Fibroblast of skin of scalp (primary cell): ENCODE measurements around the gene CLTC. TPM values are rescaled to one million over a fixed set of nuclear protein-coding genes. Genes with fewer than 3 reads are reported as not detected.
"Not testable (repeated sequence)": the region's sequence is repeated elsewhere in the genome, so short reads cannot be mapped to it uniquely, and the experiment has no call there.

Experiments
- DNase-seq: peaks from one replicate; pipeline ENCODE4 v3.0.0-alpha.2; 2013
- polyA plus RNA-seq, 2 experiments: library from polyadenylated mRNA; unstranded; fragments of 120-200 nt; gene quantifications; one replicate each; pipeline ENCODE4 v1.2.1, GENCODE V29; 2013; ENCODE audit not compliant: insufficient read length in 2 of 2

The CLTC gene
- 236 TPM for polyA plus RNA-seq (2013, experiment 1 of 2; ENCODE audit: insufficient read length)
- polyA plus RNA-seq (2013, experiment 2 of 2; ENCODE audit: insufficient read length), result 262 TPM

DNA sequence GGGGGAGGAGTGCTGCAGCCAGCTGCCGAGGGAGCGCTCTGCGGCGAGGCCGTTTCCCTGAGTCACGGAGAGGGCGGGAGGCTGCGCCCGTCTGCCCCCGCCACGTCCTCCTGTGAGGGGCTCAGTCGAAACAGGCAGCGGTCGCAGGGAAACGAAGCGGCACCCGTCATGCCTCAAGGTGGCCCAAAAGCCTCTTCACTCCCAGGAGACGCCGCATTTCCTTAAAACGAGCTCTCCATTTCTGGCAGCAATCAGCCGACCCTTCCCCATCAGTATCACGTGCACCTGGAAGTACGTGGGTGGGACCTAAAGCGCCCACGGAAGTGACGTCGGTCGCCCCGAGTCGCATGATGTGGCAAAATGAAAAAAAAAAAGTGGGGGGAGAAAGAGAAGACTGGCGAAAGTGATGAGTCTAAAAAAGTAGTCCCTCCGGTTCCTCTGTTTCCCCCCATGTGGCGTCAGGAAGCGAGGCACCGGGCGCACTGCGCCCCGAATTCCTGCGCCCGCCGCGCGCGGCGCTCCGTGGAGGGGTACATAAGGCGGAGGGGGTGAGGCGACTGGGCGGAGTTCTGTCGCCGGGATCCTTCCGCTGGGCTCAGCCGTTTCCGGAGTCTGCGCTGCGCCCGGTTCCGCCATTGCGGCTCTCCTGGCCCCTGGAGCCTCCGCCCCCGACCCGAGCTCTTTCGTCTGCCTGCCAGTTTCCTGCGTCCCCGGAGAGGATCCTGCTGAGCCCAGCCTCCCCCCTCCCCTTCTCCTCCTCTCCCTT is at the start of gene CLTC:
TSS of gene CLTC (plus strand) at position 598 of the 766 bp plus-strand sequence. CDS start 237 bp downstream, outside the sequence.
- peak; percentile 98 for DNase-seq

DNA sequence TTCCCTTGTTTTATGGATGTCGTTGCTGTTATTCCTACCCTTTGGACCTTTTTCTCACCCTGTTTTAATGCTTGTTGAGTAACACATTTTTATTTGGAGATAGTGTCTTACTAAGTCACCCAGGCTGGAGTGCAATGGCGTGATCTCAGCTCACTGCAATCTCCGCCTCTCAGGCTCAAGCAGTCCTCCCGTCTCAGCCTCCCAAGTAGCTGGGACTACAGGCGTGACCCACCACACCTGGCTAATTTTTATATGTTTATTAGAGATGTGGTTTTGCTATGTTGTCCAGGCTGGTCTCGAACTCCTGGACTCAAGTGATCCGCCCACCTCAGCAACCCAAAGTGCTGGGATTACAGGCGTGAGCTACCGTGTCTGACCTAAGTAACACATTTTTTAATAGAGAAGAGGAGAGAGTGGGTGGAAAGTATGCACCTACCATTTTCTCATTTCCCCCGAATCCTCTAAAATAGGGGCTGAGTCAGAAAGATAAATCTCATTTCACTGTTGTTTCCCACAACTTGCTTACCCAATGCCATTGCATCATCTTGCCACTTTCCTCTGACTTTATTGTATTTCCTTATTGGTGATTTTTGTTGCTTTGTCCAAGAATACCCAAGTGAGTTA is 47.3 kb upstream of the CLTC start:
- no peak for DNase-seq

- not testable (repeated sequence) for DNase-seq
Observed at GRCh38 chr17:59584168-59584567, 35.5 kb upstream of the CLTC start.

DNA sequence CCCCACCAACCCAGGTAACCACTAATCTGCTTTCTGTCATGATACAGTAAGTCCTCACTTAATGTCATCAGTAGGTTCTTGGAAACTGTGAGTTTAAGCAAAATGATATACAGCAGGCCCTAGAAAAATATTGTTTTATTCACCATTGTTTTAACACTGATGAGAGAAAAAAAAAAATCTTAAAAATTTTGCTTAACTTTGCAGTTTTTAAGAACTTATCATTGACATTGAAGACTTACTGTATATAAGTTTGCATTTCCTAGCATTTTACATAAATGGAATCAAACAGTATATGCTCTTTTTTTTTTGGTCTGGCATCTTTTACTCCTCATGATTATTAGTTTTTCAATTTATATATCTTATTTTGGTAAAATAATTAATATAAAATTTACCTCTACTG is 19.5 kb upstream of the CLTC start:
- DNase-seq, result no peak

GRCh38 chr17:59601130-59601529 is 18.6 kb upstream of the CLTC start:
- no peak for DNase-seq

- no peak for DNase-seq
Observed at GRCh38 chr17:59607061-59607460, 12.6 kb upstream of the CLTC start.

DNA sequence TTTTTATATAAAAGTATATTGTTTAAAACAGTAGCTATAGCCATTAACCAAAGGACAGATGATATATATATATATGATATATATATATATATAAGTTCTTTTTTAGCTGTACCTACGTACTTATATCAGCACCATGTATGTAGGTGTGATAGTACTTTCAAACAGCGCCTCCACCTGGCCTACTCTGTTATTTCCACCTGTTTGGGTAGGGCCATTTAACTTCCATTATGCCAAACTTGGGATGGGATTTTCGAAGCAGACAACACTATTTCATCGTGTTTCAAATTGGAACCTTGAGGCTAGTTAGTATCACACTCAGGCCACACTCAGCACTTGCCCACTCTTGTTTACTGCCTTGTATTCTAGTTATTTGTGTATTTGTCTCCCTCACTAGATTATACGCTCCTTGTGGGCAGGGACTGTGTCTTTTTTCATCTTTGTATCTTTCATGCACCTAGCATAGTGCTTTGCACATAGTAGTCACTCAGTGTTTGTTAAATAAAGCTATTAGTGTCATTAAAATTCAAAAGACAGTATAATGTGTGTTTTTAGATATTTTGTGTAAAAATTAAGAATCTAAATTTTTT is 11.8 kb upstream of the CLTC start:
- no peak for DNase-seq

DNA sequence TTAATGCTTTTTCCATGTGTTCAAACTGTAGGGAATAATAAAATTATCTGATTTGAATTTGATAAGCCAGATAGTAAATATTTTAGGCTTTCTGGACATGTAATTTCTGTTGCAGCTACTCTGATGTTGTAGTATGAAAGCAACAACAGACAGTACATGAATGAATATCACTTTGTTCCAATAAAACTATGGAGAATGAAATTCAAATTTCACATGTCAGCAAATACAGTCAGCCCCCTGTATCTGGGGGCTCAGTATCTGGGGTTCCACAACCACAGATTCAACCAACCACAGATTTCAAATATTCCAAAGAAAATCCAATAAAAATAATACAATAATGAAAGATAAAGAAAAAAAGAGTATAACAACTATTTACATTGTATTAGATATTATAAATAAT is 8.2 kb upstream of the CLTC start:
- DNase-seq, result no peak

- DNase-seq, result no peak
Observed at GRCh38 chr17:59616253-59616920, 3.3 kb upstream of the CLTC start.

GRCh38 chr17:59617156-59617732 is 2.5 kb upstream of the CLTC start:
- DNase-seq, result no peak

DNA sequence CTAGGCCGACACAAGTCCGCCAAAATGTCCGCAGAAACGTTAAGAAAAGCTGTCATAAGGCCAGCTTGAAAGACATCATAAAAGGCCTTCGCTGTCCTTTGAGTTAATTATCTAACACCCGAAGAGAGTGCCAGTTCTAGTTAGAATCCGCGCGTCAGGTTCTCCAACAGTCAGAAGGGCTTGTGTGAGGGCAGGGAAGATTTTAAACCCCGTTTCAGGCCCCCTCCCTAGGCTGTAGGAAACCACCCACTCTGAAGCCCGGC is 729 bp upstream of the CLTC start:
- DNase-seq, result no peak

- no peak for DNase-seq
Observed at GRCh38 chr17:59620064-59620359, 317 bp downstream of the CLTC start.

DNA sequence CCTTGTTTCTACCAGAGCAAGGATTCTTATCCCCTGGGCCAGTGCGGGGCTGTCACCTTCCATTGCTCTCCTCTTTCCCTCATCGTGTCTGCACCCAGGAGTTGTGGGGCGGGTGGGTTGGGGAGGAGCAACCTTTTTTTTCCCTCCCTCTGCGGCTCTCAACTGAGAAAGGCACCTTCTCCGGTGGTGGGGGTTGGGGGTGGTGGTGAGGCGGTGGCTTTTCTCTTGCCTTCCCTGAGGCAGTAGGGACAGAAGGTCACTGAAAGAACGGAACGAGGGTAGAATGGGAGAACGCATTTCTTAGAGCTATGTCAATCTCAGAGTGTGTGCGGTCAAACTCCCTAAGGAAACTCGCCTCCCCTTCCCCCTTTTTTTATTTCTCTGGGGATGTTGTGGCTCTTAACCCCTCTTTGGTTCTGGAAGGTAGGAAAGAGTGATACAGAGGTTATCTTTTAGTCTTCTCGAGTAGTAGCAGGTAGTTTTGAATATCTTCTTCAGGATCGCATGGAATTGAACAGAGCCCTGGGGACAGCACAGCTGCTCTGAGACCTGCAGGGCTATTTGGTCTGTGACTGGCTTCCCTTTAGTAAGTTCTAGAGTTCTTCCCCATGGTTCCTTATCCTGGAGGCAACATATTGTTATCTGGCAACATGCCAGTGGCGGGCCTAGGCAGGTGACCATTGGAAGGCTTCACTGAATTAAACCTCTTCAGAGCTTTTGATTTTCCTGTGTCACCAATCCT is 994 bp downstream of the CLTC start:
- no peak for DNase-seq

DNA sequence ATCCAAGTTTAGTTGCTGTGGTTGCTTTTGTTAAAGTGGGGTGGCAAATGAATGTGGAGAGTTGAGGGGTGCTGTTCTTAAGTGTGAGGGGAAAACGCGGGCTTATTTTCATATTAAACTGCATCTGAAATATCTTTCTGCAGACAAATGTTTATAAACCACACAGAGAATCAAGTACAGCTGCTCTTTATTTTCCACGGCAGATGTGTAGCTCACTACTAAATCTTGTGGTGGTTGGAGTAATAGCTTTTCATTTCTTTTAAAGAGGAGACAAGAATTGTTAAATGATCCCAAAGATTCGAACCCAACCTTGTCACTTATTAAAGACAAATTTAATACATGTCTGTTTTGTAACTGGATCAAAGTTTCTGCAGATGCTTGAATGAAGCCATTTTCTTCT is 2.1 kb downstream of the CLTC start:
- no peak for DNase-seq

- DNase-seq, result no peak
Observed at GRCh38 chr17:59623151-59623550, 3.5 kb downstream of the CLTC start.

GRCh38 chr17:59626756-59627155 is 7.1 kb downstream of the CLTC start:
- no peak for DNase-seq

DNA sequence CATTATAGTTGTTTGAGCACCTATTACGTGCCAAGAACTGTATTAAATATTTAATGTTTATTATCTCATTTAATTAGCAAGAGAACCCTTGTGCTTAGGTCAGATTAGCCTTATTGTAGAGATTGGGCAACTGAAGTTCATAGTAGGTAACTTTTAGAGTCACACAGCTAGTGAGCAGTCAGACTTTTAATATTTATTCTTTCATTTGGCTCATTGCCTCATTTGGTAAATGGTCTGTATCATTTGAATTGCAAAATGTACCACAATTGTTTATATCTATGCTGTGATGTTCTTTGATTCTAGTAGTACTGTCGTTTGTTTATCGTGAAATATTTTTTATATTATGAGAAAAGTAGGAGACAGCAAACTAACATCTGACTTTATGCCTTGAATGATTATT is 7.6 kb downstream of the CLTC start:
- DNase-seq, result no peak

- DNase-seq, result no peak
Observed at GRCh38 chr17:59627770-59628171, 8.1 kb downstream of the CLTC start.

- DNase-seq, result no peak
Observed at GRCh38 chr17:59629174-59629573, 9.5 kb downstream of the CLTC start.

GRCh38 chr17:59631276-59631675 is 11.6 kb downstream of the CLTC start:
- peak; percentile 29 for DNase-seq

DNA sequence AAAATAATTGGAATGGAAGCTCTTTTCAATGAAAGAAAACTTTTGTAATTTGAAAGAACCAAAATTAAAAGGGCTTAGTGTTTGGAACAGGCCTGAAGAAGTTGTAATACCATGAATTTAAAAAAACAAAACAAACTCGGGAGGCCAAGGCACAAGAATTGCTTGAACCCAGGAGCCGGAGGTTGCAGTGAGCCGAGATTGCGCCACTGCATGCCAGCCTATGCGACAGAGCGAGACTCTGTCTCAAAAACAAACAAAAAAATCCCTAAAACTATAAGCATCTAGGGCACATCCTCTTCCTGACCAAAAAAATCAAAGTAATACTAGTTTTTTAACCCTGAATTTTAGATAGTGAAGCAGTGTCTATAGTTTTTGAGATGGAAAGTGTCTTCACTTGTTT is 12.7 kb downstream of the CLTC start:
- no peak for DNase-seq

- DNase-seq, result no peak
Observed at GRCh38 chr17:59633658-59634359, 14.1 kb downstream of the CLTC start.
